Mesendoderm (in vitro differentiated cells): Measurements from ENCODE around the gene LRBA.

Source experiments
- DNase-seq: peaks from one replicate; pipeline ENCODE4 v3.0.0; 2013
- H2AK5ac ChIP-seq: 2 replicates; pipeline ENCODE4 v1.6.1; 2013; ENCODE audit warnings: low read length, inconsistent platforms
- H2BK120ac ChIP-seq: 2 replicates; pipeline ENCODE4 v1.6.1; 2013; ENCODE audit warnings: low read depth, mild to moderate bottlenecking, low read length, moderate library complexity, mixed read lengths
- H2BK15ac ChIP-seq: replicated peaks from 2 replicates; pipeline ENCODE4 v1.6.1; 2013; ENCODE audit warnings: low read depth, mild to moderate bottlenecking, moderate library complexity
- H2BK5ac ChIP-seq: 2 replicates; pipeline ENCODE4 v1.6.1; 2013; ENCODE audit warnings: low read length, inconsistent platforms
- H3K18ac ChIP-seq: 2 replicates; pipeline ENCODE4 v1.6.1; 2013; ENCODE audit warnings: mild to moderate bottlenecking, low read length, mixed read lengths
- H3K23ac ChIP-seq: one replicate; pipeline ENCODE4 v1.6.1; 2013; ENCODE audit warnings: low read length
- H3K27ac ChIP-seq: 2 replicates; pipeline ENCODE4 v1.5.1; 2013; ENCODE audit warnings: low read depth, mild to moderate bottlenecking, inconsistent platforms, low read length, moderate library complexity
- H3K27me3 ChIP-seq: 2 replicates; pipeline ENCODE4 v1.6.1; 2013; ENCODE audit warnings: low read length, control low read depth, mild to moderate bottlenecking, inconsistent platforms; ENCODE audit not compliant: insufficient read depth, poor library complexity
- H3K36me3 ChIP-seq: 2 replicates; pipeline ENCODE4 v1.6.1; 2013; ENCODE audit warnings: low read length, inconsistent platforms; ENCODE audit not compliant: control insufficient read depth, insufficient read depth
- H3K4ac ChIP-seq: one replicate; pipeline ENCODE4 v1.6.1; 2013; ENCODE audit warnings: low read depth, mild to moderate bottlenecking, low read length, moderate library complexity
- H3K4me1 ChIP-seq: 2 replicates; pipeline ENCODE4 v1.6.1; 2013; ENCODE audit warnings: low read depth, low read length, inconsistent platforms; ENCODE audit not compliant: control insufficient read depth
- H3K4me2 ChIP-seq: 2 replicates; pipeline ENCODE4 v1.6.1; 2013; ENCODE audit warnings: low read length
- H3K4me3 ChIP-seq: 2 replicates; pipeline ENCODE4 v1.5.1; 2013; ENCODE audit warnings: mild to moderate bottlenecking, low read length
- H3K56ac ChIP-seq: one replicate; pipeline ENCODE4 v1.6.1; 2013; ENCODE audit warnings: low read length
- H3K79me1 ChIP-seq: 2 replicates; pipeline ENCODE4 v1.6.1; 2013; ENCODE audit warnings: low read length, inconsistent platforms
- H3K79me2 ChIP-seq: 2 replicates; pipeline ENCODE4 v1.6.1; 2013; ENCODE audit warnings: mild to moderate bottlenecking, low read length; ENCODE audit not compliant: control insufficient read depth, insufficient read depth
- H3K9ac ChIP-seq: 2 replicates; pipeline ENCODE4 v1.6.1; 2013; ENCODE audit warnings: low read length, inconsistent platforms
- H4K5ac ChIP-seq: one replicate; pipeline ENCODE4 v1.6.1; 2013; ENCODE audit warnings: low read length
- H4K8ac ChIP-seq: one replicate; pipeline ENCODE4 v1.6.1; 2013; ENCODE audit warnings: low read depth, mild to moderate bottlenecking, control low read depth, low read length, moderate library complexity
- WGBS: extraction: QIAGEN DNeasy Blood & Tissue Kit; methylation state at CpG from one replicate; pipeline ENCODE4 v1.1.7; 2013; ENCODE audit warnings: low lambda C conversion rate, missing lambda C conversion rate; ENCODE audit not compliant: insufficient coverage; ENCODE audit errors: extremely low coverage; 5-methylcytosine and 5-hydroxymethylcytosine counted together

The LRBA gene

GRCh38 chr4:150773729-150774449 lies 241.2 kb downstream of the LRBA start:
- H4K8ac ChIP-seq = no peak overlapping the region
- WGBS = no CpG with 5 or more reads among the region's 5 CpGs

GRCh38 chr4:150773032-150773431 lies 242.1 kb downstream of the LRBA start:
- DNase-seq = no peak
- Histone ChIP-seq H3K9ac (no peak overlapping the region), H3K18ac (no peak overlapping the region), H4K5ac (no peak overlapping the region), H4K8ac (no peak overlapping the region), H3K4me3 (no peak overlapping the region), H3K23ac (no peak overlapping the region), H2BK5ac (no peak overlapping the region), H3K79me1 (no peaks in the 10 kb centered on the region), H3K4me1 (no peaks in the 10 kb centered on the region), H2BK15ac (no peak overlapping the region), H3K4ac (no peak overlapping the region), H3K4me2 (no peak overlapping the region), H3K27me3 (no peaks in the 10 kb centered on the region), H3K79me2 (no peaks in the 10 kb centered on the region), H2AK5ac (no peak overlapping the region), H3K36me3 (no peaks in the 10 kb centered on the region), H3K27ac (no peak overlapping the region), H3K56ac (no peak overlapping the region), H2BK120ac (no peak overlapping the region)
- WGBS = no CpG with 5 or more reads among the region's 4 CpGs

More at GRCh38 chr4:150773729-150774449, 241.2 kb downstream of the LRBA start:
- Histone ChIP-seq H3K4me1 (no peaks in the 10 kb centered on the region), H2BK5ac (no peak overlapping the region), H4K5ac (no peak overlapping the region), H3K23ac (no peak overlapping the region), H3K79me1 (no peaks in the 10 kb centered on the region), H3K4me3 (no peak overlapping the region), H3K27me3 (no peaks in the 10 kb centered on the region), H3K36me3 (no peaks in the 10 kb centered on the region), H3K4ac (no peak overlapping the region), H3K27ac (no peak overlapping the region), H3K56ac (no peak overlapping the region), H2BK15ac (no peak overlapping the region), H2AK5ac (no peak overlapping the region), H3K4me2 (no peak overlapping the region), H3K18ac (no peak overlapping the region), H3K9ac (no peak overlapping the region), H2BK120ac (no peak overlapping the region), H3K79me2 (no peaks in the 10 kb centered on the region)
- DNase-seq = peak; percentile 85

- no peak overlapping the region for H3K23ac ChIP-seq
- no peak overlapping the region for H3K4ac ChIP-seq
- no peak overlapping the region for H2BK15ac ChIP-seq
- WGBS = no CpG with 5 or more reads among the region's 1 CpG
- no peak overlapping the region for H3K27ac ChIP-seq
- no peak overlapping the region for H3K4me3 ChIP-seq
- no peak overlapping the region for H4K8ac ChIP-seq
- no peaks in the 10 kb centered on the region for H3K4me1 ChIP-seq
- no peak overlapping the region for H2BK5ac ChIP-seq
- no peaks in the 10 kb centered on the region for H3K79me1 ChIP-seq
- no peak overlapping the region for H3K4me2 ChIP-seq
- H3K27me3 ChIP-seq = no peaks in the 10 kb centered on the region
- H4K5ac ChIP-seq = no peak overlapping the region
- H3K79me2 ChIP-seq = no peaks in the 10 kb centered on the region
- H3K9ac ChIP-seq = no peak overlapping the region
- no peaks in the 10 kb centered on the region for H3K36me3 ChIP-seq
- no peak overlapping the region for H3K18ac ChIP-seq
- no peak overlapping the region for H2AK5ac ChIP-seq
- H2BK120ac ChIP-seq = no peak overlapping the region
- DNase-seq = peak; percentile 43
- H3K56ac ChIP-seq = no peak overlapping the region
Observed at GRCh38 chr4:150771382-150771781, 243.7 kb downstream of the LRBA start.

GRCh38 chr4:150769845-150770244 lies 245.2 kb downstream of the LRBA start:
- Histone ChIP-seq H2BK120ac (no peak overlapping the region), H2BK5ac (no peak overlapping the region), H3K79me1 (no peaks in the 10 kb centered on the region), H3K4me1 (no peaks in the 10 kb centered on the region), H4K8ac (no peak overlapping the region), H2BK15ac (no peak overlapping the region), H3K4me2 (no peak overlapping the region), H2AK5ac (no peak overlapping the region), H3K27ac (no peak overlapping the region), H3K27me3 (no peaks in the 10 kb centered on the region), H4K5ac (no peak overlapping the region), H3K56ac (no peak overlapping the region), H3K36me3 (no peaks in the 10 kb centered on the region), H3K23ac (no peak overlapping the region), H3K4ac (no peak overlapping the region), H3K79me2 (no peaks in the 10 kb centered on the region), H3K9ac (no peak overlapping the region), H3K4me3 (no peak overlapping the region), H3K18ac (no peak overlapping the region)
- no CpG with 5 or more reads among the region's 4 CpGs for WGBS
- DNase-seq = no peak

- WGBS = no CpG with 5 or more reads among the region's 2 CpGs
- no peak overlapping the region for H3K4me2 ChIP-seq
- no peaks in the 10 kb centered on the region for H3K27me3 ChIP-seq
- H4K5ac ChIP-seq = no peak overlapping the region
- peak; percentile 22 for DNase-seq
- no peaks in the 10 kb centered on the region for H3K79me2 ChIP-seq
- no peak overlapping the region for H2BK120ac ChIP-seq
- H2AK5ac ChIP-seq = no peak overlapping the region
- no peak overlapping the region for H3K18ac ChIP-seq
- no peaks in the 10 kb centered on the region for H3K36me3 ChIP-seq
- no peak overlapping the region for H2BK5ac ChIP-seq
- no peak overlapping the region for H2BK15ac ChIP-seq
- H3K23ac ChIP-seq = no peak overlapping the region
- no peak overlapping the region for H3K4ac ChIP-seq
- H3K79me1 ChIP-seq = no peaks in the 10 kb centered on the region
- no peaks in the 10 kb centered on the region for H3K4me1 ChIP-seq
- H3K27ac ChIP-seq = no peak overlapping the region
- H3K56ac ChIP-seq = no peak overlapping the region
- no peak overlapping the region for H3K9ac ChIP-seq
- no peak overlapping the region for H4K8ac ChIP-seq
- H3K4me3 ChIP-seq = no peak overlapping the region
Observed at GRCh38 chr4:150769248-150769647, 245.8 kb downstream of the LRBA start.

- Histone ChIP-seq H3K56ac (no peak overlapping the region), H3K79me1 (no peaks in the 10 kb centered on the region)
Observed at GRCh38 chr4:150768497-150768896, 246.6 kb downstream of the LRBA start.

More at GRCh38 chr4:150768497-150768896, 246.6 kb downstream of the LRBA start:
- no peak overlapping the region for H3K4me3 ChIP-seq
- no peaks in the 10 kb centered on the region for H3K79me2 ChIP-seq
- H3K9ac ChIP-seq = no peak overlapping the region
- no peak overlapping the region for H2AK5ac ChIP-seq
- no CpG with 5 or more reads among the region's 1 CpG for whole genome bisulfite sequencing
- no peak overlapping the region for H2BK5ac ChIP-seq
- H3K4me2 ChIP-seq = no peak overlapping the region
- no peak overlapping the region for H2BK15ac ChIP-seq
- H4K5ac ChIP-seq = no peak overlapping the region
- H3K27me3 ChIP-seq = no peaks in the 10 kb centered on the region
- no peak for DNase-seq
- H3K27ac ChIP-seq = no peak overlapping the region
- no peak overlapping the region for H3K23ac ChIP-seq
- H3K4me1 ChIP-seq = no peaks in the 10 kb centered on the region
- H3K4ac ChIP-seq = no peak overlapping the region
- no peaks in the 10 kb centered on the region for H3K36me3 ChIP-seq
- no peak overlapping the region for H3K18ac ChIP-seq
- no peak overlapping the region for H2BK120ac ChIP-seq
- no peak overlapping the region for H4K8ac ChIP-seq
